Pancreas (tissue), 10 donors: ENCODE results near the gene P3H4. TPM values are rescaled to one million over a fixed set of nuclear protein-coding genes. Genes with fewer than 3 reads are reported as not detected.
A peak's percentile ranks its signal among the peaks of the same experiment; 100 is the strongest.

Source experiments
- ATAC-seq, 4 donors: fragments of 200-7000 bp; cut with Tn5 transposase; one replicate each; pipeline versions ENCODE4 v1.8.0 to v1.9.1; 2020; ENCODE audit warnings: mild to moderate bottlenecking in 4 of 4, moderate library complexity in 4 of 4
- DNase-seq, 6 donors: peaks; one replicate each; pipeline ENCODE4 v3.0.0-alpha.2; 2020
- FAIRE-seq: peaks from 2 replicates; lab custom pipeline; 2012; peaks lifted over from hg19 to GRCh38; lab: Jason Lieb, UNC
- H3K27ac ChIP-seq, 4 donors: fragments of 200-600 bp; sonication (generic); 1 replicate in 3 of 4; 2 replicates in 1 of 4; pipeline versions ENCODE4 v1.5.0 to v1.8.0; 2020
- H3K27me3 ChIP-seq, 4 donors: fragments of 200-600 bp; one replicate each; pipeline ENCODE4 v1.8.0; 2021
- H3K36me3 ChIP-seq, 3 donors: fragments of 200-600 bp; sonication (generic) in 1 of 3; one replicate each; pipeline versions ENCODE4 v1.5.0 to v1.8.0; 2020 to 2021
- H3K4me1 ChIP-seq, 3 donors: fragments of 200-600 bp; one replicate each; pipeline ENCODE4 v1.8.0; 2021
- H3K4me3 ChIP-seq, 4 donors: fragments of 200-600 bp; sonication (generic) in 2 of 4; one replicate each; pipeline versions ENCODE4 v1.5.0 to v1.8.0; 2020 to 2021
- H3K9me3 ChIP-seq, 4 donors: fragments of 200-600 bp; one replicate each; pipeline ENCODE4 v1.8.0; 2021
- WGBS, 2 donors: extraction: QIAGEN DNeasy Blood & Tissue Kit; methylation state at CpG; one replicate each; pipeline ENCODE4 v1.1.7; 2013; 5-methylcytosine and 5-hydroxymethylcytosine counted together
- intact Hi-C, 3 donors: fragments of 100-400 bp; cut with DNase I; formaldehyde crosslinking; loops; one replicate each; pipeline versions ENCODE4 v1.11.1 to v1.14.2; 2022
- polyA plus RNA-seq, 2 donors: library from polyadenylated mRNA; stranded (reverse); fragments of 200-250 nt; gene quantifications; one replicate each; pipeline ENCODE4 v1.2.3, GENCODE V29; 2013
- total RNA-seq, 6 donors: library from RNA; stranded (reverse); fragmentation: NEBNext Ultra II Directional in 4 of 6; extraction: Animal tissue kit (Norgen Biotek cat#: 25700) in 4 of 6; gene quantifications; one replicate each; pipeline versions ENCODE4 v1.2.1 to v1.2.4, GENCODE V29; 2021 to 2023
- TF ChIP-seq, protein P1 (sequence below), 4 donors: fragments of 200-600 bp; sonication (generic) in 3 of 4; IDR thresholded peaks; one replicate each; pipeline versions ENCODE4 v1.5.0 to v1.8.0; 2021; ENCODE audit warnings: antibody characterized with exemption in 4 of 4
- donor health status: healthy with polysubstance abuse.
- donor health status: DM: no; HTN: no; CAD: no; lungs with moderate emphysema.
- donor health status: DM: no; HTN: no; CAD: no.
- donor health status: control.
- donor health status: control.
- donor health status: Bipolar disorder and iron deficiency.
- donor health status: DM: yes; HTN: yes; CAD: no.
- donor health status: DM: no; HTN: no; CAD: no.
- donor health status: DM: no; HTN: no; CAD: no.
- donor health status: DM: yes; HTN: yes; CAD: no.

Gene P3H4
- total and polyA plus RNA-seq, 8 donors = 8.4 to 16.6 (median 11.4) TPM

DNA sequence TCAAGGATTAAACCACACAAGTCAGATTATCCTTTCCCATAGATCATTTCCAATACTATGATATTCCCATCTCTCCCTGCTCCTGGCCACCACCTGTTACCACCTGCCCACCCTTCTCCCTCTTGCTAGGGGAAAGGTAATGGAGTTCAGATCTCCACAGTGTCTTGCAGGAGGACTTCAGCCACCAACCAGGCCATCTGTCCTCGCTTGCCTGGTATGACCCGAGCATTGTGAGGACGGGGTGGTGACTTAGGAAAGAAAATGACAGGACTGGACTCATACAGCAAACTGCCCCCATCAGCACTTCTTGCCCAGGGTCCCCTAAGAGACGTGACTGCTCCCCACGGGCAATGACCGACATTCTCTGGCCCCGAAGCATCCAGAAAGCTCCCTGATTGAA is 11.8 kb upstream of the P3H4 start:
- TF ChIP-seq, protein P1, sequence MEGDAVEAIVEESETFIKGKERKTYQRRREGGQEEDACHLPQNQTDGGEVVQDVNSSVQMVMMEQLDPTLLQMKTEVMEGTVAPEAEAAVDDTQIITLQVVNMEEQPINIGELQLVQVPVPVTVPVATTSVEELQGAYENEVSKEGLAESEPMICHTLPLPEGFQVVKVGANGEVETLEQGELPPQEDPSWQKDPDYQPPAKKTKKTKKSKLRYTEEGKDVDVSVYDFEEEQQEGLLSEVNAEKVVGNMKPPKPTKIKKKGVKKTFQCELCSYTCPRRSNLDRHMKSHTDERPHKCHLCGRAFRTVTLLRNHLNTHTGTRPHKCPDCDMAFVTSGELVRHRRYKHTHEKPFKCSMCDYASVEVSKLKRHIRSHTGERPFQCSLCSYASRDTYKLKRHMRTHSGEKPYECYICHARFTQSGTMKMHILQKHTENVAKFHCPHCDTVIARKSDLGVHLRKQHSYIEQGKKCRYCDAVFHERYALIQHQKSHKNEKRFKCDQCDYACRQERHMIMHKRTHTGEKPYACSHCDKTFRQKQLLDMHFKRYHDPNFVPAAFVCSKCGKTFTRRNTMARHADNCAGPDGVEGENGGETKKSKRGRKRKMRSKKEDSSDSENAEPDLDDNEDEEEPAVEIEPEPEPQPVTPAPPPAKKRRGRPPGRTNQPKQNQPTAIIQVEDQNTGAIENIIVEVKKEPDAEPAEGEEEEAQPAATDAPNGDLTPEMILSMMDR (IDR thresholded peaks at IDR 0.05) = no peak
- 88 to 89% methylated on average over 7 of the region's 7 CpGs for WGBS, 2 donors
- Histone ChIP-seq H3K27ac (no peak overlapping the region), H3K9me3 (no peaks in the 10 kb centered on the region), H3K4me1 (no peaks in the 10 kb centered on the region), H3K27me3 (no peaks in the 10 kb centered on the region), H3K4me3 (no peak overlapping the region), H3K36me3 (peaks cover 0 to 30% (median 0%) of the 10 kb centered on the region in 3 donors)
- FAIRE-seq (no peak), DNase-seq (peak in 1 of 6 donors; percentile 13), ATAC-seq (no peak)
- intact Hi-C loops = no loop called here

DNA sequence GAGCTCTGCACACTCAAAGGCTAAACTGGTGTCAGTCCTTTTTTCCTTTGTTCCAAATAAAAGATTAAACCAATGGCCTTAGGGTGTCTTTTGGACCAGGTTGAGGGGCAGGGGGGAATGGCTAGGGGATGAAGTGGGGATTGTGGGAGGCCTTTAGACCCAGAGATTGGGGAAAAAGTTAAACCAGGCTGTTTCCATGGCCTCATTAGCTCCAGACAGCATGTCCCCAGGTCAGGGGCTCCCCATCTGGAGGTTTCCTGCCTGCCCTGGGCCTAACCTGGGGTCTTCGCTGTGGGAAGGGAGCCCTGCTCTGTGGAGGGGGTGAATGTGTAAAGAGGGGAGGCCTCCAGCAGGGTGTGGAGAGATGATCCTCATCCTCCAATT is 11.4 kb upstream of the P3H4 start:
- Histone ChIP-seq H3K27ac (no peak overlapping the region), H3K4me3 (no peak overlapping the region), H3K4me1 (no peaks in the 10 kb centered on the region), H3K36me3 (peaks cover 0 to 26% (median 0%) of the 10 kb centered on the region in 3 donors), H3K27me3 (no peaks in the 10 kb centered on the region), H3K9me3 (no peaks in the 10 kb centered on the region)
- intact Hi-C loops = no loop called here
- TF ChIP-seq, protein P1 (IDR thresholded peaks at IDR 0.05) = no peak
- ATAC-seq (no peak), FAIRE-seq (no peak), DNase-seq (peak in 1 of 6 donors; percentile 24)
- WGBS, 2 donors = 100% methylated on average over 1 of the region's 1 CpG

DNA sequence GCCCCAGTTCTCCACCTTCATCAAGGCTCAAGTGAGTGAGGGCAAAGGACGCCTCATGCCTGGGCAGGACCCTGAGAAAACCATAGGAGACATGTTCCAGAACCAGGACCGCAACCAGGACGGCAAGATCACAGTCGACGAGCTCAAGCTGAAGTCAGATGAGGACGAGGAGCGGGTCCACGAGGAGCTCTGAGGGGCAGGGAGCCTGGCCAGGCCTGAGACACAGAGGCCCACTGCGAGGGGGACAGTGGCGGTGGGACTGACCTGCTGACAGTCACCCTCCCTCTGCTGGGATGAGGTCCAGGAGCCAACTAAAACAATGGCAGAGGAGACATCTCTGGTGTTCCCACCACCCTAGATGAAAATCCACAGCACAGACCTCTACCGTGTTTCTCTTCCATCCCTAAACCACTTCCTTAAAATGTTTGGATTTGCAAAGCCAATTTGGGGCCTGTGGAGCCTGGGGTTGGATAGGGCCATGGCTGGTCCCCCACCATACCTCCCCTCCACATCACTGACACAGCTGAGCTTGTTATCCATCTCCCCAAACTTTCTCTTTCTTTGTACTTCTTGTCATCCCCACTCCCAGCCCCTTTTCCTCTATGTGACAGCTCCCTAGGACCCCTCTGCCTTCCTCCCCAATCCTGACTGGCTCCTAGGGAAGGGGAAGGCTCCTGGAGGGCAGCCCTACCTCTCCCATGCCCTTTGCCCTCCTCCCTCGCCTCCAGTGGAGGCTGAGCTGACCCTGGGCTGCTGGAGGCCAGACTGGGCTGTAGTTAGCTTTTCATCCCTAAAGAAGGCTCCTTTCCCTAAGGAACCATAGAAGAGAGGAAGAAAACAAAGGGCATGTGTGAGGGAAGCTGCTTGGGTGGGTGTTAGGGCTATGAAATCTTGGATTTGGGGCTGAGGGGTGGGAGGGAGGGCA is 10.7 kb upstream of the P3H4 start:
- no peak for ATAC-seq
- Histone ChIP-seq H3K27me3 (no peaks in the 10 kb centered on the region), H3K4me3 (no peak overlapping the region), H3K9me3 (no peaks in the 10 kb centered on the region), H3K36me3 (peaks cover 0 to 20% (median 0%) of the 10 kb centered on the region in 3 donors), H3K4me1 (no peaks in the 10 kb centered on the region), H3K27ac (no peak overlapping the region)
- intact Hi-C loops = no loop called here
- TF ChIP-seq, protein P1 (IDR thresholded peaks at IDR 0.05) = no peak
- no peak for FAIRE-seq
- peak in 1 of 6 donors; percentile 52 for DNase-seq
- 66 to 72% methylated on average over 12 of the region's 12 CpGs for WGBS, 2 donors

DNA sequence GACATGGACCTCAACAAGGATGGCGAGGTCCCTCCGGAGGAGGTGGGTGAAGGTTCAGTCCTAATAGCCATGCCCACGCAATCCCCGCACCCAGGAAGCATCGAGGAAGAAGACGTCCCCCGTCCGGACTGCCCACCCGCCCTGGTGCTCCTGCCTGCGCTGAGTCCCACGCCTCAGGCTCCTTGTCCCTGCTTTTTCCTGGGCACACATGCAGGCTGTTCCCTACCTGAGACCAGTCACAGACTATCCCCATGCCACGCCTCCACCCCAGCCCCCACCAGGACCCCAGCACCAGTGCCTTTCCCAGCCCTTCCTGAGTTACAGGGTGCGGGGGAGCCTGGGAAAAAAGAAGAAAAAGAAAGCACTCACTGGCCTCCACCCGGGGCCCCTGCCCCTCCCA is 10.0 kb upstream of the P3H4 start:
- WGBS, 2 donors = 76 to 78% methylated on average over 14 of the region's 14 CpGs
- no peak for ATAC-seq

More for the DNA sequence above, 10.0 kb upstream of the P3H4 start:
- H3K4me3 ChIP-seq = no peak overlapping the region
- no peak overlapping the region for H3K27ac ChIP-seq
- H3K9me3 ChIP-seq = no peaks in the 10 kb centered on the region
- H3K4me1 ChIP-seq = no peaks in the 10 kb centered on the region
- H3K27me3 ChIP-seq = no peaks in the 10 kb centered on the region
- TF ChIP-seq, protein P1 (IDR thresholded peaks at IDR 0.05) = no peak
- intact Hi-C loops = no loop called here
- H3K36me3 ChIP-seq = peaks cover 0 to 20% (median 0%) of the 10 kb centered on the region in 3 donors
- FAIRE-seq = no peak
- no peak for DNase-seq
